Bronchial epithelial cell (primary cell): ENCODE measurements around the gene RARS2. TPM values are rescaled to one million over a fixed set of nuclear protein-coding genes. Genes with fewer than 3 reads are reported as not detected.

Experiments
- DNase-seq: peaks from one replicate; pipeline ENCODE4 v3.0.0-alpha.2; 2010; ENCODE audit warnings: low read depth
- FAIRE-seq: peaks from 2 replicates; lab custom pipeline; 2011; peaks lifted over from hg19 to GRCh38; lab: Jason Lieb, UNC
- H3K27me3 ChIP-seq: 2 replicates; pipeline ENCODE4 v1.5.1; 2011; ENCODE audit warnings: low read length; ENCODE audit not compliant: control insufficient read depth, insufficient read depth
- H3K36me3 ChIP-seq: 2 replicates; pipeline ENCODE4 v1.5.1; 2011; ENCODE audit warnings: low read length; ENCODE audit not compliant: control insufficient read depth, insufficient read depth
- H3K4me3 ChIP-seq: 2 replicates; pipeline ENCODE4 v1.5.1; 2011; ENCODE audit warnings: mild to moderate bottlenecking, low read depth, low read length, control low read depth
- CTCF ChIP-seq: IDR thresholded peaks from 2 replicates; pipeline ENCODE4 v1.5.1; 2011; ENCODE audit warnings: mild to moderate bottlenecking, moderate library complexity, low read length, control low read depth, inconsistent platforms; ENCODE audit not compliant: insufficient read depth, severe bottlenecking
- total RNA-seq: library from RNA; depleted of rRNA; stranded (reverse); fragments of >200 nt; gene quantifications from 2 replicates; pipeline ENCODE4 v1.2.1, GENCODE V29; 2014

The RARS2 gene
- total RNA-seq, 1 donor from 2014 or later = 28.4 TPM

DNA sequence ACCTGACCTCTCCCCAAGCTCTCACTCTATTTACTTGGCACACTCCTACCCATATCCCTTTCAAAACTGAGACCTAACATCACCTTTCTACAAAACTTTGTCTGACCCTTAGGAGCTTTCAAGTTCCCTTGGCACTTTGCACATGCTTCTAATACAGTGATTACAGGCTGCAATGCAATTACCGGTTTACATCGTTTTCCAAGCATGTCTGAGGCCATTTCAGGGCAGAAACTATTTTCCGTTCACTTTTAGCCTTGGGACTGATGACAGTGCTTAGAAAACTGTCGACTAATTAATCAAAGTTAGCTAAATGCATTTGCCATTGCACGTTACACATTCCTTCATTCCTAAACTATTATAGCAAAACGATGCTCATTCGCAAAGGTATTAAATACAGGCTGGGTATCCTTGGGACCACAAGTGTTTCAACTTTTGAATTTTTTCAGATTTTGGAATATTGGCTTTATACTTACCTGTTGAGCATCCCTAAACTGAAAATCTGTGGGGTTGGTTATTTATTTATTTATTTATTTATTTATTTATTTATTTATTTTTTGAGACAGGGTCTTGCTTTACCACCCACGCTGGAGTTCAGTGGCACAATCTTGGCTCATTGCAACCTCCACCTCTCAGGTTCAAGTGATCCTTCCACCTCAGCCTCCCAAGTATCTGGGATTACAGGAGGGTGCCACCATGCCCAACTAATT is 3.3 kb downstream of the RARS2 start:
- no peak for TF ChIP-seq CTCF
- FAIRE-seq (no peak), DNase-seq (no peak)
- H3K27me3 ChIP-seq = no peaks in the 10 kb centered on the region
- H3K4me3 ChIP-seq = no peak overlapping the region
- H3K36me3 ChIP-seq = peaks cover 3% of the 10 kb centered on the region

DNA sequence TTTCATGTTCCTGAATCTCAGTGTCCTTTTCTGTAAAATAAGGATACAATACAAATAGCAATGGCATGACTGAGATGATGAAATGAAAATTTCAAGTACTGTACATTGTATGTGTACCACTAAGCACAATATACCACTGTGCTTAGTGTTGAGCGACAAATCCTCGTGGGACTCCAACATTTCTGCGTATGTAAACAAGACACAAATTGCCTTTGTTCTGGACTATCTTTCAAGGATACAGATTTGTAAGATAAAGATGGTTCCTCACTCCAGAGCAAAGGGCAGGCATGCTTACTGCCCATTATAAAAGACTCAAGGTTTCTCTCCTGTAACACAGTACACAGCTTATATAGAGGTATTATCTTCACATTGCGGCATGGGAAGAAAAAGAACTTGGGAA is 6.0 kb downstream of the RARS2 start:
- DNase-seq (no peak), FAIRE-seq (no peak)
- Histone ChIP-seq H3K36me3 (peaks cover 3% of the 10 kb centered on the region), H3K27me3 (no peaks in the 10 kb centered on the region), H3K4me3 (no peak overlapping the region)
- no peak for TF ChIP-seq CTCF

- no peaks in the 10 kb centered on the region for H3K27me3 ChIP-seq
- FAIRE-seq (no peak), DNase-seq (no peak)
- no peak for TF ChIP-seq CTCF
- H3K36me3 ChIP-seq = no peaks in the 10 kb centered on the region
- H3K4me3 ChIP-seq = no peak overlapping the region
Measured at GRCh38 chr6:87575423-87575822, 14.4 kb downstream of the RARS2 start.

- DNase-seq (peak; percentile 65), FAIRE-seq (no peak)
- H3K4me3 ChIP-seq = no peak overlapping the region
- no peaks in the 10 kb centered on the region for H3K36me3 ChIP-seq
- no peaks in the 10 kb centered on the region for H3K27me3 ChIP-seq
- TF ChIP-seq CTCF = no peak
Measured at GRCh38 chr6:87574237-87574804, 15.5 kb downstream of the RARS2 start.

DNA sequence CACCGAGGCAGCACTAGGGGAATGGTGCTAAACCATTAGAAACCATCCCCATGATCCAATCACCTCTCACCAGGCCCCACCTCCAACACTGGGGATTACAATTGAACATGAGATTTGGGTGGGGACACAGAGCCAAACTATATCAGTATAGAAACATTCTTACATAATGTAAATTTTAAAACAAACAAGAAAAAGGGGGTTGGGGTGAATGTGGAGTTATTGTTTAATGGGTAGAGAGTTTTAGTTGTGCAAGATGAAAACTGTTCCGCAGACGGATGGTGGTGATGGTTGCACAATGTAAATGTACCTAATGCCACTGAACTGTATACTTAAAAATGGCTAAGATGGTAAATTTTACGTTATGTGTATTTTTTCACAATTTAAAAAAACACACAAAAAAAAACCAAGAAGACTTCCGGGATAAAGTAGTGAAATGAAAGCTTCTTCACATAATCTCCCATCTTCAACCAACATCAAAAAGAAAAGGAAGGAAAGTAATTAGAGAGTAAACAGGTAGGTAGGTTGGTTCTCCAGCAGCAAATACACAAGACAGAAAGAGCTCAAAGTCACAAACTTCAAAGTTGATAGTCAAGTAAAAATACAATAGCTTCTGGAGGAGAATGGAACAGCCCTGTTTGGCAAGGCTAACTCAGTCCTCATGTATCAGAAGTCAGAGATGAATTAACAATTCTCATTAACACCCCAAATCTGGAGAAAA is 16.3 kb downstream of the RARS2 start:
- no peaks in the 10 kb centered on the region for H3K27me3 ChIP-seq
- no peaks in the 10 kb centered on the region for H3K36me3 ChIP-seq
- no peak for FAIRE-seq
- H3K4me3 ChIP-seq = no peak overlapping the region
- no peak for TF ChIP-seq CTCF
- no peak for DNase-seq
